ENCODE results near the gene ADGRD2. TPM values are rescaled to one million over a fixed set of nuclear protein-coding genes. Genes with fewer than 3 reads are reported as not detected.

Gene ADGRD2, protein sequence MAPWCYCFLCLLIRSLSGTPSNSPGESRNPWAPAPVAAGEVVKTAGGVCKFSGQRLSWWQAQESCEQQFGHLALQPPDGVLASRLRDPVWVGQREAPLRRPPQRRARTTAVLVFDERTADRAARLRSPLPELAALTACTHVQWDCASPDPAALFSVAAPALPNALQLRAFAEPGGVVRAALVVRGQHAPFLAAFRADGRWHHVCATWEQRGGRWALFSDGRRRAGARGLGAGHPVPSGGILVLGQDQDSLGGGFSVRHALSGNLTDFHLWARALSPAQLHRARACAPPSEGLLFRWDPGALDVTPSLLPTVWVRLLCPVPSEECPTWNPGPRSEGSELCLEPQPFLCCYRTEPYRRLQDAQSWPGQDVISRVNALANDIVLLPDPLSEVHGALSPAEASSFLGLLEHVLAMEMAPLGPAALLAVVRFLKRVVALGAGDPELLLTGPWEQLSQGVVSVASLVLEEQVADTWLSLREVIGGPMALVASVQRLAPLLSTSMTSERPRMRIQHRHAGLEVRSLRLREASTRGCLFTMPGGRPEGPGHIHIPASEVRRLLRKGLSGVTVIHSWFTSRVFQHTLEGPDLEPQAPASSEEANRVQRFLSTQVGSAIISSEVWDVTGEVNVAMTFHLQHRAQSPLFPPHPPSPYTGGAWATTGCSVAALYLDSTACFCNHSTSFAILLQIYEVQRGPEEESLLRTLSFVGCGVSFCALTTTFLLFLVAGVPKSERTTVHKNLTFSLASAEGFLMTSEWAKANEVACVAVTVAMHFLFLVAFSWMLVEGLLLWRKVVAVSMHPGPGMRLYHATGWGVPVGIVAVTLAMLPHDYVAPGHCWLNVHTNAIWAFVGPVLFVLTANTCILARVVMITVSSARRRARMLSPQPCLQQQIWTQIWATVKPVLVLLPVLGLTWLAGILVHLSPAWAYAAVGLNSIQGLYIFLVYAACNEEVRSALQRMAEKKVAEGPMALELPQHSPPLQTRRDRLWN
- total RNA-seq (2013): not detected
- polyA plus RNA-seq (not detected), polyA minus RNA-seq (not detected in 2 replicates), total RNA-seq (0 to 0.75 (median 0.06) reads per million in 11 experiments)

DNA sequence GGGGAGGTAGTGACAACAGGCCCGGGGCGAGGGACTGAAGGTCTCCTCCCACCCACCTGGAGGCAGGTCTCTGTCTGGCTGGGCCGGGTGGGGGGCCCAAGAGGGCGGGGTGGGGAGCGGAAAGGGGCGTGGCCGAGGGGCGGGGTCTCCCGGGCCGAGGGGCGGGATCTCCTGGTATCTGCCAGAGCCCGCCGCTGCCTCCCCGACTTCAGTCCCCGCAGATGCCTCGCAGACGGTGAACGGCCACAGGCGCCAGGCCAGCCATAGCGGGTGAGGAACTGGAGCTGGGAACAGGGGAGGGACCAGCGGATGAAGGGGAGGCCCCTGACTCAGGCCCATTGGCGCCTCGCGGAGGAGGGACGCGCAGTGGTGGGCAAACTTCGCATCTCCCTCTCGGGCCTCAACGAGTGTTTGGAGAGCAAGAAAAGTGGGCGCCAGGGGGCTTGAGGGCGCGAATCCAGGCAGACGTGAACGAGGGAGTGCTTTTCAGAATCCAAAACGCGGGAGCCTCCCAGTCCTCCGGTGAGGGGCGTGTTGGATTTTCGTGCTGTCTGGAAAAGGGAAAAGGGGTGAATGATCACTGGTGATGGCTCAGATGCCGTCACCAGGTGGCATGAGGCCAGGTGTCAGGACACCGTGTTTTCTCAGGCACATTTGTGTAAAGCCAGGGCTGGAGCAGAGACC, at the start of gene ADGRD2:
Gene ADGRD2 (plus strand): TSS at position 211 of the 684 bp plus-strand sequence. CDS start 1,216 bp downstream, outside the sequence.
- peaks cover 35 to 55% (median 53%) of the 10 kb centered on the region in 3 donors for H3K27me3 Mint-ChIP-seq (ENCODE audit: low read depth in 3 of 3)

More for the DNA sequence above, at the start of gene ADGRD2:
- no peak for DNase-seq
- peak within 1 kb of the TSS in 1 of 2 donors; percentile 73 for H3K4me3 Mint-ChIP-seq
- H3K4me1 Mint-ChIP-seq: peaks cover 7% of the 10 kb centered on the region
- TF ChIP-seq, protein P1, sequence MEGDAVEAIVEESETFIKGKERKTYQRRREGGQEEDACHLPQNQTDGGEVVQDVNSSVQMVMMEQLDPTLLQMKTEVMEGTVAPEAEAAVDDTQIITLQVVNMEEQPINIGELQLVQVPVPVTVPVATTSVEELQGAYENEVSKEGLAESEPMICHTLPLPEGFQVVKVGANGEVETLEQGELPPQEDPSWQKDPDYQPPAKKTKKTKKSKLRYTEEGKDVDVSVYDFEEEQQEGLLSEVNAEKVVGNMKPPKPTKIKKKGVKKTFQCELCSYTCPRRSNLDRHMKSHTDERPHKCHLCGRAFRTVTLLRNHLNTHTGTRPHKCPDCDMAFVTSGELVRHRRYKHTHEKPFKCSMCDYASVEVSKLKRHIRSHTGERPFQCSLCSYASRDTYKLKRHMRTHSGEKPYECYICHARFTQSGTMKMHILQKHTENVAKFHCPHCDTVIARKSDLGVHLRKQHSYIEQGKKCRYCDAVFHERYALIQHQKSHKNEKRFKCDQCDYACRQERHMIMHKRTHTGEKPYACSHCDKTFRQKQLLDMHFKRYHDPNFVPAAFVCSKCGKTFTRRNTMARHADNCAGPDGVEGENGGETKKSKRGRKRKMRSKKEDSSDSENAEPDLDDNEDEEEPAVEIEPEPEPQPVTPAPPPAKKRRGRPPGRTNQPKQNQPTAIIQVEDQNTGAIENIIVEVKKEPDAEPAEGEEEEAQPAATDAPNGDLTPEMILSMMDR (IDR thresholded peaks at IDR 0.05): no peak
- intact Hi-C loops (cut with micrococcal nuclease): no loop called here
- no peak within 1 kb of the TSS for H3K4me3 ChIP-seq (replicated peaks in 1 of 3; ENCODE audit: low read depth in 2 of 3, low read length in 3 of 3)
- H3K79me2 ChIP-seq (ENCODE audit: insufficient read depth, low read length): no peaks in the 10 kb centered on the region
- H3K27ac ChIP-seq (ENCODE audit: low read depth in 1 of 2, low read length in 2 of 2): no peak within 1 kb of the TSS
- peaks cover 0 to 7% of the 10 kb centered on the region in 2 donors for H3K4me1 ChIP-seq (ENCODE audit: control insufficient read depth in 1 of 2, insufficient read depth in 2 of 2, low read length in 2 of 2)
- no peak within 1 kb of the TSS for H3K4me2 ChIP-seq (replicated peaks; ENCODE audit: extremely low read depth, low read length, poor library complexity, severe bottlenecking)
- H3K9ac ChIP-seq (ENCODE audit: insufficient read depth, low read length, poor library complexity, severe bottlenecking): peak within 1 kb of the TSS; percentile 4
- H3K27ac Mint-ChIP-seq: peak within 1 kb of the TSS in 1 of 7 donors; percentile 30
- H3K36me3 Mint-ChIP-seq: no peaks in the 10 kb centered on the region
- H3K27me3 ChIP-seq (ENCODE audit: control insufficient read depth in 2 of 2, insufficient read depth in 2 of 2, low read length in 2 of 2): peaks cover 18 to 38% of the 10 kb centered on the region in 2 donors
- no peak within 1 kb of the TSS for H2AFZ ChIP-seq (ENCODE audit: insufficient read depth, low read depth, low read length, poor library complexity, severe bottlenecking)
- 3% methylated on average over 36 of the region's 41 CpGs for WGBS (ENCODE audit: insufficient coverage)
- no peaks in the 10 kb centered on the region for H3K36me3 ChIP-seq (replicated peaks in 1 of 2; ENCODE audit: control insufficient read depth in 1 of 2, insufficient read depth in 2 of 2, low read length in 2 of 2)
- H3K9me3 Mint-ChIP-seq: peaks cover 0 to 10% (median 0%) of the 10 kb centered on the region in 7 donors
- H3K9me3 ChIP-seq (replicated peaks in 1 of 2; ENCODE audit: control insufficient read depth in 1 of 2, insufficient read depth in 1 of 2, low read length in 2 of 2): peaks cover 0 to 6% of the 10 kb centered on the region in 2 donors
- H4K20me1 ChIP-seq (ENCODE audit: insufficient read depth, low read length): no peaks in the 10 kb centered on the region

All from CD14-positive monocyte (primary cell).